ENCODE results near the gene ASCL5. TPM values are rescaled to one million over a fixed set of nuclear protein-coding genes. Genes with fewer than 3 reads are reported as not detected.

ASCL5 gene
- total RNA-seq, 6 experiments from 2014 or later = not detected

GRCh38 chr1:201103666-201104065 is 23.3 kb downstream of the ASCL5 start:
- intact Hi-C loops (cut with DNase I) = no loop called here
- WGBS (ENCODE audit: insufficient coverage, low coverage, low lambda C conversion rate, missing lambda C conversion rate) = 60% methylated on average over 3 of the region's 9 CpGs
- Histone ChIP-seq H3K4me1 (no peaks in the 10 kb centered on the region), H3K36me3 (no peaks in the 10 kb centered on the region), H3K27ac (no peak overlapping the region), H3K4me3 (no peak overlapping the region), H3K9me3 (no peaks in the 10 kb centered on the region), H3K27me3 (no peaks in the 10 kb centered on the region)
- no peak for DNase-seq
- TF ChIP-seq CTCF (IDR thresholded peaks at IDR 0.05) = no peak
- no peak for TF ChIP-seq POLR2A (IDR thresholded peaks at IDR 0.05)
- ATAC-seq = no peak

- no peak for TF ChIP-seq POLR2A (IDR thresholded peaks at IDR 0.05)
- no peak for TF ChIP-seq CTCF (IDR thresholded peaks at IDR 0.05)
- no peaks in the 10 kb centered on the region for H3K27me3 ChIP-seq
- intact Hi-C loops (cut with DNase I) = no loop called here
- ATAC-seq (no peak), DNase-seq (no peak)
- H3K9me3 ChIP-seq = no peaks in the 10 kb centered on the region
- no peaks in the 10 kb centered on the region for H3K4me1 ChIP-seq
- H3K4me3 ChIP-seq = no peak overlapping the region
- 93% methylated on average over 4 of the region's 12 CpGs for WGBS (ENCODE audit: insufficient coverage, low coverage, low lambda C conversion rate, missing lambda C conversion rate)
- H3K36me3 ChIP-seq = no peaks in the 10 kb centered on the region
- no peak overlapping the region for H3K27ac ChIP-seq
Observed at GRCh38 chr1:201100169-201100930, 26.6 kb downstream of the ASCL5 start.

GRCh38 chr1:201098992-201099677 is 27.8 kb downstream of the ASCL5 start:
- no peak overlapping the region for H3K27ac ChIP-seq
- H3K36me3 ChIP-seq = no peaks in the 10 kb centered on the region
- intact Hi-C loops (cut with DNase I) = no loop called here
- 100% methylated on average over 1 of the region's 5 CpGs for whole genome bisulfite sequencing (ENCODE audit: insufficient coverage, low coverage, low lambda C conversion rate, missing lambda C conversion rate)
- H3K9me3 ChIP-seq = no peaks in the 10 kb centered on the region
- H3K4me3 ChIP-seq = no peak overlapping the region
- H3K4me1 ChIP-seq = no peaks in the 10 kb centered on the region
- TF ChIP-seq CTCF (IDR thresholded peaks at IDR 0.05) (no peak), POLR2A (IDR thresholded peaks at IDR 0.05) (no peak)
- DNase-seq = no peak
- ATAC-seq = no peak
- H3K27me3 ChIP-seq = no peaks in the 10 kb centered on the region

GRCh38 chr1:201096977-201097856 is 29.8 kb downstream of the ASCL5 start:
- DNase-seq = no peak
- 76% methylated on average over 12 of the region's 17 CpGs for WGBS (ENCODE audit: insufficient coverage, low coverage, low lambda C conversion rate, missing lambda C conversion rate)
- no peak for ATAC-seq
- Histone ChIP-seq H3K36me3 (no peaks in the 10 kb centered on the region), H3K27me3 (no peaks in the 10 kb centered on the region), H3K4me3 (no peak overlapping the region), H3K9me3 (no peaks in the 10 kb centered on the region), H3K4me1 (no peaks in the 10 kb centered on the region), H3K27ac (no peak overlapping the region)
- intact Hi-C loops (cut with DNase I) = no loop called here
- TF ChIP-seq CTCF (IDR thresholded peaks at IDR 0.05) = no peak
- no peak for TF ChIP-seq POLR2A (IDR thresholded peaks at IDR 0.05)
